Fibroblast of villous mesenchyme (primary cell): Measurements from ENCODE around the gene PTPRK. TPM values are rescaled to one million over a fixed set of nuclear protein-coding genes. Genes with fewer than 3 reads are reported as not detected.

ENCODE experiments used
- DNase-seq: peaks from one replicate; pipeline ENCODE4 v3.0.0-alpha.2; 2010; ENCODE audit warnings: low read depth
- H3K4me3 ChIP-seq: 2 replicates; pipeline ENCODE4 v1.5.1; 2011; ENCODE audit warnings: low read depth, mild to moderate bottlenecking, low read length
- CTCF ChIP-seq: IDR thresholded peaks from 2 replicates; pipeline ENCODE4 v1.5.1; 2012; ENCODE audit warnings: low read depth, mild to moderate bottlenecking, low read length; ENCODE audit not compliant: insufficient read depth
- total RNA-seq: library from RNA; depleted of rRNA; stranded (reverse); fragments of >200 nt; gene quantifications from 2 replicates; pipeline ENCODE4 v1.2.3, GENCODE V29; 2012

The PTPRK gene
- total RNA-seq, 1 donor: 70.0 TPM

DNA sequence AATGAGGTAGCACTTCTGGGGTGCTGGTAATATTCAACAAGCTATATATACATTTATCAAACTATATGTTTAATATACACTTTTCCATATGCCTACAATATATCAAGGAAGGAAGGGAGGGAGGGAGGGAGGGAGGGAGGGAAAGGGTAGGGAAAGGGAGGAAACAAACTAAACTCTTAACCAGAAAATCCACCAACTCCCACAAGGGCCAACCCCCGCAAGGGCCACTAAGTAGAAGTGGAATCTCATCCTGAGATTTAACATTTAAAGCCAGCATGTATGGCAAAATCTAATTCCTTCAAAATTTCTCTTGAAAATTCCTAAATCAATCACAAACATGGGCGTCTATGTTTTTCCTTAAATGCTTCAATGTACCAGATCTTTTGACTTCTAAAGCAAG is 320.9 kb downstream of the PTPRK start:
- H3K4me3 ChIP-seq: no peak overlapping the region
- DNase-seq: no peak
- no peak for TF ChIP-seq CTCF

- TF ChIP-seq CTCF: no peak
- DNase-seq: no peak
- no peak overlapping the region for H3K4me3 ChIP-seq
Observed at GRCh38 chr6:128192972-128193371, 327.4 kb downstream of the PTPRK start.

- DNase-seq: no peak
- no peak for TF ChIP-seq CTCF
- no peak overlapping the region for H3K4me3 ChIP-seq
Observed at GRCh38 chr6:128188678-128189077, 331.7 kb downstream of the PTPRK start.

DNA sequence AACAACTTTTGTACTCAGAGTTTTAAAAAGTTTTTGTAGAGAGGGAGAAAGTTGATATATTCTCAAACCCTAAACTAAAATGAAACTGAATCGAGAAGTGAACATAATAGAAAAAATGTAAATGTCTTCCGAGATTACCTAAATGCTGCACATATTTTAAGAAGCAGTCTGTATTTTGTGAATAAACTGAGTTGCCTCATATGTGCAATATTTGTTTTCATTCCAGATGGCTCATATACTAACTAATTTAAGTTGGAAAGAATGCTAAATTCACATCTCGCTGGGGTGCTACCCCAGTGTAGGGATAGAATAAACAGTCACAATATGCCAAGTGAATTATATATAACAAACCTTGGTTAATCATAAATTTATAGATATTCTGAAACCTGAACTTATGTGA is 333.7 kb downstream of the PTPRK start:
- no peak for TF ChIP-seq CTCF

GRCh38 chr6:128179876-128180438 is 340.4 kb downstream of the PTPRK start:
- no peak for TF ChIP-seq CTCF
- H3K4me3 ChIP-seq: no peak overlapping the region
- no peak for DNase-seq

More for the DNA sequence above, 333.7 kb downstream of the PTPRK start:
- no peak overlapping the region for H3K4me3 ChIP-seq
- no peak for DNase-seq

DNA sequence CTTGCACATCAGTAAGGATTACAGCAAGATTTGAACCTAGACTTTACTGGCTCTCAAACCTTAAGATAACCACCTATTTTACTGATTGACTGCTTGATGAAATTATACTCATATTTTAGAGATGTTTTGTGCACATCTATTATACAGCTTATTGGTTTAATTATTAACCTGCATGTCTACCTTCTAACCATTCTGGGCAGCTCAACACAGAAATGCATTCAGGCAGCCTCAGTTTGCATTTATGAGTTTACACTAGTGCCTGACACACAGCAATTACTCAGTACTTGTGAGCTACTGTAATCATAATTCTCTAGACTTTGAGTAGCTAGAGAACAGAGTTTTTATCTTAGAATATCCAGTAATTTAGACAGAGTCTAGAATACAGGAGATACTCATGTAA is 345.7 kb downstream of the PTPRK start:
- no peak overlapping the region for H3K4me3 ChIP-seq
- DNase-seq: no peak
- no peak for TF ChIP-seq CTCF

DNA sequence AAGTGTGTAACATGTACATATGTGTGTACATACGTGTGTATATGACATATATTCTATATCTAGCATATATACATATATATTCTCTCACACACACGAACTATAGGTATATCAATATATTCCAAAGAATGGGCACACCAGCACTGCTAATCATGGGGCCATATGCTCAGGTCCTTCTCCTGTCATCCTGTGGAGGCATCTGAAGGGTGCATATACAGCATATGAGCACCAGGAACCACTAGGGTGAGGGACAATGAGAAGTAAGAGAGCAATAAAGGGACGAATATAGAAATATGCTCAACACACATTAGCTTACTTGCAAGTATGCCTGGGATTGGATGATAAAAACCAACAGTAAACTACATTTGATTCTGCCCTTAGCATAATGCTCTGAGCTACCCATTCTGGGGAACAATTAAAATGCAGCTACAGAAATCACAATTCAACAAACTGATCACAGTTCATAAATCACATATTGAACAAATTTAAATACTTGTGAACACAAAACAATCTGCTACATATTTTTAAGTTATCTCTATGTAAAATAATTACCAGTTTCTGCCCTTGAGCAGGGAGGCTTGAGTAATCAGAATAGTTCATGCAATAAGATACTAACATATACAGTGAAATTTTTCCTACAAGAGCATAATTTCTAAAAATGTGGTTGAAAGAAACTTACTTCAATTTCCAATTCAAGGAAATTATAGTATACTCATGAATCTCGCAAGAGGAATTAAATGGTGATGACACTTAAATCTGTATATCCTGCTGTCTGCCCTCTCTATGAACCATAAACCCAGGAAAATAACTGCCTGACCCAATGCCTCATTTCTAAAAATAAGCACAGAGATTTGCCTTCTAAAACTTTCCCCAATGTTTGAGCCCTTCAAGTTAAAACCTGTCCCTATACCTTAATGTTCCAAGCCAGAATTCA is 347.4 kb downstream of the PTPRK start:
- no peak for DNase-seq
- H3K4me3 ChIP-seq: no peak overlapping the region
- no peak for TF ChIP-seq CTCF
